PC-3 (cell line): Measurements from ENCODE around the gene PRR15L. TPM values are rescaled to one million over a fixed set of nuclear protein-coding genes. Genes with fewer than 3 reads are reported as not detected.

ENCODE experiments used
- ATAC-seq: fragments of 200-7000 bp; cut with Tn5 transposase; 2 replicates; pipeline ENCODE4 v1.9.1; 2020; ENCODE audit warnings: mild to moderate bottlenecking, moderate library complexity
- BruUV-seq: library from RNA; stranded (reverse); fragments of 400-500 nt; replicated peaks from 2 replicates; lab custom pipeline; 2021; lab: Mats Ljungman, UMichigan
- CTCF ChIA-PET: fragments of 300-600 bp; sonication (Branson Sonifier 250); formaldehyde crosslinking; loops from one replicate; lab custom pipeline; 2022; ENCODE audit warnings: antibody characterized with exemption; lab: Charles Lee
- POLR2A ChIA-PET: fragments of 300-600 bp; sonication (Branson Sonifier 250); formaldehyde crosslinking; loops from one replicate; lab custom pipeline; 2022; ENCODE audit warnings: antibody characterized with exemption; ENCODE audit not compliant: unreplicated experiment; lab: Charles Lee
- DNase-seq: peaks from one replicate; pipeline ENCODE4 v3.0.0-alpha.2; 2015
- H2AFZ ChIP-seq: fragments of 300-600 bp; sonication (generic); 2 replicates; pipeline ENCODE4 v1.6.0; 2016; ENCODE audit warnings: antibody characterized with exemption, low read length
- H3F3A ChIP-seq: fragments of 300-600 bp; sonication (generic); one replicate; pipeline ENCODE4 v1.6.0; 2017; ENCODE audit warnings: antibody characterized with exemption, low read length, control low read depth, mild to moderate bottlenecking; ENCODE audit not compliant: unreplicated experiment
- H3K27ac ChIP-seq: fragments of 300-600 bp; sonication (generic); 2 replicates; pipeline ENCODE4 v1.5.1; 2016; ENCODE audit warnings: mild to moderate bottlenecking, low read length
- H3K27me3 ChIP-seq: fragments of 300-600 bp; sonication (generic); 2 replicates; pipeline ENCODE4 v1.6.1; 2016; ENCODE audit warnings: low read length, mixed read lengths
- H3K36me3 ChIP-seq: fragments of 300-600 bp; sonication (generic); 2 replicates; pipeline ENCODE4 v1.6.1; 2016; ENCODE audit warnings: low read depth, mixed run types, low read length, mixed read lengths
- H3K4me1 ChIP-seq: fragments of 300-600 bp; sonication (generic); 2 replicates; pipeline ENCODE4 v1.5.1; 2016; ENCODE audit warnings: low read length; ENCODE audit not compliant: insufficient read depth
- H3K4me2 ChIP-seq: fragments of 300-600 bp; sonication (generic); 2 replicates; pipeline ENCODE4 v1.6.0; 2016; ENCODE audit warnings: low read length
- H3K4me3 ChIP-seq: fragments of 300-600 bp; sonication (generic); 2 replicates; pipeline ENCODE4 v1.5.1; 2016; ENCODE audit warnings: mild to moderate bottlenecking, low read length, mixed read lengths
- H3K79me2 ChIP-seq: fragments of 300-600 bp; sonication (generic); 2 replicates; pipeline ENCODE4 v1.6.1; 2017; ENCODE audit warnings: low read length, mixed read lengths
- H3K9ac ChIP-seq: fragments of 300-600 bp; sonication (generic); 2 replicates; pipeline ENCODE4 v1.6.0; 2016; ENCODE audit warnings: mild to moderate bottlenecking, low read length
- H3K9me2 ChIP-seq: fragments of 300-600 bp; sonication (generic); replicated peaks from 2 replicates; pipeline ENCODE4 v1.6.1; 2016; ENCODE audit warnings: mixed run types, low read length, mixed read lengths
- H3K9me3 ChIP-seq: fragments of 300-600 bp; sonication (generic); 2 replicates; pipeline ENCODE4 v1.6.1; 2016; ENCODE audit warnings: low read length, mixed read lengths
- H4K20me1 ChIP-seq: fragments of 300-600 bp; sonication (generic); 2 replicates; pipeline ENCODE4 v1.6.1; 2016; ENCODE audit warnings: low read length, mixed read lengths
- EZH2 ChIP-seq: fragments of 300-600 bp; sonication (generic); IDR thresholded peaks from one replicate; pipeline ENCODE4 v1.6.1; 2017; ENCODE audit warnings: antibody characterized with exemption, mild to moderate bottlenecking, low read length; ENCODE audit not compliant: unreplicated experiment
- EZH2phosphoT487 ChIP-seq: fragments of 300-600 bp; sonication (generic); IDR thresholded peaks from 2 replicates; pipeline ENCODE4 v1.6.1; 2018; ENCODE audit warnings: mild to moderate bottlenecking, antibody characterized with exemption, low read length, borderline replicate concordance
- intact Hi-C: fragments of 100-400 bp; cut with micrococcal nuclease; formaldehyde crosslinking; loops from 2 replicates; pipeline ENCODE4 v1.9.0; 2023
- total RNA-seq: library from RNA; depleted of rRNA; stranded (reverse); fragments of >200 nt; gene quantifications from 2 replicates; pipeline ENCODE4 v1.2.3, GENCODE V29; 2014
- TF ChIP-seq, protein P1 (sequence below): fragments of 300-600 bp; sonication (generic); conservative IDR thresholded peaks from 2 replicates; pipeline ENCODE4 v1.5.1; 2017; ENCODE audit warnings: antibody characterized with exemption, low read depth, mild to moderate bottlenecking, low read length

The PRR15L gene
- total RNA-seq, 1 experiment from 2014 or later, result 6.0 TPM

DNA sequence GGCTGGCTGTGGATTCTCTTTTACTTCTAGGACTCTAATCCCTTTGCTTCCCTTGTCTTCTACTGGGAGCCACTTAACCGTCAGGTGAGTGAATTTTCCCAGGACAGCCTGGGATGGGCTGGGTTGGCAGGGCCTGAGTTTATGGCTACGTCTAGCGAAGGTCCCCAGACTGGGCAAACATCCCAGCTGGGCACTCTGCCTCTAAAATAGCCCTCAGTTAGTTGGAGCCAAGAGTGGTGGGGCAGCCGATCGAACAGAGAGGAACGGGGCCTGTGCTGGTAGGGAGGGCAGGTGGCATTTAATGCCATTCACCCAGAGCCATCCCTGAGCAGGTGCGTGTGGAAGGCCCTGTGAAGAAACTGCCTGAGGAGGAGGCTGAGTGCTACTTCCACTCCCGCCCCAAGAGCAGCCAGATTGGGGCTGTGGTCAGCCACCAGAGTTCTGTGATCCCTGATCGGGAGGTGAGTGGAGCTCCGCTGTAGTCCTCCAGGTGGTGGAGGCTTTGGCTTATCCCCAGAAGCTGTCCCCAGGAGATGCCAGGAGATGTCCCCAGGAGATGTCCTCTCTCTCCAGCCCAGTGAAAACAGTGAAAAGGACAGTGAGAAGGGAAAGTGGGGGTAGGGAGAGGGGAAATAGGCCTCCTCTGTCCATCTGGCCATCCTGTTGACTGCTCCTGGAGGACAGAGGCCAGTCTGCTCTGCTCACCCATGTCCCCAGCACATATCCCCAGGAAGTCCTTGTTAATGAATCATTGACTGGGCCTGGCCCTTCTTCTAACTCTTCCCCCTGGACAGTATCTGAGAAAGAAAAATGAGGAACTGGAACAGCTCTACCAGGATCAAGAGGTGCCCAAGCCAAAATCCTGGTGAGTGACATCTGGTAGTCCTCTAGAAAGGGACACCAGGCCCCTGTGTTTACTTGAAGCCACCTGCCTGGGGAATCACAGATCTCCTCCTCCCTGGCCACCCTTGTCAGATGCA, 11.9 kb downstream of the PRR15L start:
- H2AFZ ChIP-seq, result no peak overlapping the region
- ChIA-PET CTCF (interaction anchor here (1.3 to 1.5 kb wide), 3 partner anchors 11 to 50 kb away, joined by 10 to 19 read pairs (median 10); partner anchors contain the start of genes CDK5RAP3, PRR15L and SP2), POLR2A (no interaction called here)
- intact Hi-C loops, result no loop called here
- H3K27ac ChIP-seq, result no peak overlapping the region
- peaks cover 7% of the 10 kb centered on the region for H3F3A ChIP-seq
- peaks cover 14% of the 10 kb centered on the region for H3K36me3 ChIP-seq
- BruUV-seq, result no TSS peak
- DNase-seq (no peak), ATAC-seq (no peak)
- no peaks in the 10 kb centered on the region for H3K9me2 ChIP-seq
- TF ChIP-seq EZH2phosphoT487 (no peak), EZH2 (no peak)
- TF ChIP-seq, protein P1, sequence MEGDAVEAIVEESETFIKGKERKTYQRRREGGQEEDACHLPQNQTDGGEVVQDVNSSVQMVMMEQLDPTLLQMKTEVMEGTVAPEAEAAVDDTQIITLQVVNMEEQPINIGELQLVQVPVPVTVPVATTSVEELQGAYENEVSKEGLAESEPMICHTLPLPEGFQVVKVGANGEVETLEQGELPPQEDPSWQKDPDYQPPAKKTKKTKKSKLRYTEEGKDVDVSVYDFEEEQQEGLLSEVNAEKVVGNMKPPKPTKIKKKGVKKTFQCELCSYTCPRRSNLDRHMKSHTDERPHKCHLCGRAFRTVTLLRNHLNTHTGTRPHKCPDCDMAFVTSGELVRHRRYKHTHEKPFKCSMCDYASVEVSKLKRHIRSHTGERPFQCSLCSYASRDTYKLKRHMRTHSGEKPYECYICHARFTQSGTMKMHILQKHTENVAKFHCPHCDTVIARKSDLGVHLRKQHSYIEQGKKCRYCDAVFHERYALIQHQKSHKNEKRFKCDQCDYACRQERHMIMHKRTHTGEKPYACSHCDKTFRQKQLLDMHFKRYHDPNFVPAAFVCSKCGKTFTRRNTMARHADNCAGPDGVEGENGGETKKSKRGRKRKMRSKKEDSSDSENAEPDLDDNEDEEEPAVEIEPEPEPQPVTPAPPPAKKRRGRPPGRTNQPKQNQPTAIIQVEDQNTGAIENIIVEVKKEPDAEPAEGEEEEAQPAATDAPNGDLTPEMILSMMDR, result no peak
- H3K27me3 ChIP-seq, result no peaks in the 10 kb centered on the region
- no peaks in the 10 kb centered on the region for H4K20me1 ChIP-seq
- H3K4me1 ChIP-seq, result peaks cover 51% of the 10 kb centered on the region
- H3K79me2 ChIP-seq, result peaks cover 29% of the 10 kb centered on the region
- no peak overlapping the region for H3K4me3 ChIP-seq
- no peak overlapping the region for H3K9ac ChIP-seq
- H3K9me3 ChIP-seq, result no peaks in the 10 kb centered on the region
- H3K4me2 ChIP-seq, result no peak overlapping the region

DNA sequence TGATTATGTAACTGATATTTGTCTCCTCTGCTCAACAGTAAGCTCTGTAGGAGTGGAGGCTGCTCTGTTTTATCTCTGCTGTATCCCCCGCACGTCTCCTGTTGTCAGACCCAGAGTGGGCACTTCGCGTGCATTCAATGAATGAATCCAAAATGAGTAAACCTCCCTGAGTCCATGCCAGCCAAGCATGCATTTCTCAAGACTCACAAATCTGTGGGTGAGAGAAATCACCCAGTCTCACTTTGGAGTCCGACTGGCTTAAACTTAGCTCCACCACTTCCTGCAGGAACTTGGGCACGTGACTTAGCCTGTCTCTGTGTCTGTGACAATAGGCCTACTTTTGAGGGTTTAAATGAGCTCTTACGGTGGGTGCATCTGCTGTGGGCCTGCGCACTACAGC, 12.6 kb downstream of the PRR15L start:
- Histone ChIP-seq H3K27ac (no peak overlapping the region), H3K9me3 (no peaks in the 10 kb centered on the region), H3K9me2 (no peaks in the 10 kb centered on the region), H3K36me3 (peaks cover 14% of the 10 kb centered on the region), H3K79me2 (peaks cover 29% of the 10 kb centered on the region), H3K4me3 (no peak overlapping the region), H3K4me1 (peaks cover 47% of the 10 kb centered on the region), H3K9ac (no peak overlapping the region), H3K4me2 (no peak overlapping the region), H4K20me1 (no peaks in the 10 kb centered on the region), H3K27me3 (no peaks in the 10 kb centered on the region), H3F3A (peaks cover 7% of the 10 kb centered on the region), H2AFZ (no peak overlapping the region)
- BruUV-seq, result no TSS peak
- TF ChIP-seq EZH2, result no peak
- TF ChIP-seq, protein P1, result no peak
- TF ChIP-seq EZH2phosphoT487, result no peak
- DNase-seq, result no peak
- intact Hi-C loops, result no loop called here
- ChIA-PET POLR2A (no interaction called here), CTCF (no interaction called here)
- ATAC-seq, result no peak

DNA sequence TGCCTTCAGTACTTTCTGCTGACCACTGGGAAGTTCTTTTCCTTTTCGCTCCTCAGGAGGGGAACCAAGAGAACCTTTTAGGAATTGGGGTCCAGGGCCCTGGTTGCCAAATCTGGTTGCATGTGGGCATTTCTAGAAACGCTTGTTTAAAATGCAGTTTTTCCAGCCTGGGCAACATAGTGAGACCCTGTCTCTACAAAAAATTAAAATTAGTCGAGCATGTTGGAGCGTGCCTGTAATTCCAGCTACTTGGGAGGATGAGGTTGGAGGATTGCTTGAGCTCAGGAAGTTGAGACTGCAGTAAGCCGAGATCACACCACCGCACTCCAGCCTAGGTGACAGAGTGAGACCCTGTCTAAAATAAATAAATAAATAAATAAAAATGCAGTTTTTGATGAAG, 15.1 kb downstream of the PRR15L start:
- no peak overlapping the region for H2AFZ ChIP-seq
- peak overlapping the region; percentile 91 for H3K4me2 ChIP-seq
- no peaks in the 10 kb centered on the region for H3K9me3 ChIP-seq
- H4K20me1 ChIP-seq, result no peaks in the 10 kb centered on the region
- H3K79me2 ChIP-seq, result peaks cover 26% of the 10 kb centered on the region
- H3K9me2 ChIP-seq, result no peaks in the 10 kb centered on the region
- intact Hi-C loops, result no loop called here
- H3K36me3 ChIP-seq, result peaks cover 11% of the 10 kb centered on the region
- CTCF ChIA-PET, result interaction anchor here (0.5 to 3.4 kb wide), 3 partner anchors 28 to 1031 kb away, joined by 4 to 19 read pairs (median 4); partner anchors contain the start of gene CDK5RAP3
- peak overlapping the region; percentile 86 for H3K9ac ChIP-seq
- POLR2A ChIA-PET, result no interaction called here
- peaks cover 29% of the 10 kb centered on the region for H3K4me1 ChIP-seq
- H3K4me3 ChIP-seq, result peak overlapping the region; percentile 77
- H3K27ac ChIP-seq, result no peak overlapping the region
- DNase-seq (no peak), ATAC-seq (no peak)
- TF ChIP-seq, protein P1, result no peak
- no peak for TF ChIP-seq EZH2
- no peak for TF ChIP-seq EZH2phosphoT487
- no peaks in the 10 kb centered on the region for H3F3A ChIP-seq
- H3K27me3 ChIP-seq, result no peaks in the 10 kb centered on the region
- no TSS peak for BruUV-seq
